ENCODE data around the gene C13orf42. TPM values are rescaled to one million over a fixed set of nuclear protein-coding genes. Genes with fewer than 3 reads are reported as not detected.

The C13orf42 gene
- total and polyA plus RNA-seq, 2 experiments from 2014 or later: 9.4 to 96.5 TPM

- Mint-ChIP-seq H3K27me3 (ENCODE audit: insufficient read depth, low read depth, poor library complexity) (no peaks in the 10 kb centered on the region), H3K4me1 (peaks cover 50% of the 10 kb centered on the region)
Measured at GRCh38 chr13:51146667-51147066, 35.6 kb upstream of the C13orf42 start.

GRCh38 chr13:51137250-51137649 lies 26.2 kb upstream of the C13orf42 start:
- Histone ChIP-seq H3K4me3 (no peak overlapping the region), H3K79me2 (replicated peaks; ENCODE audit: insufficient read depth) (no peaks in the 10 kb centered on the region), H3K27ac (ENCODE audit: low read depth) (no peak overlapping the region), H3K4me2 (no peak overlapping the region), H3K27me3 (ENCODE audit: insufficient read depth) (no peaks in the 10 kb centered on the region), H3F3A (replicated peaks; ENCODE audit: low read depth) (0 out of 2 replicates have a peak, but pooled peaks cover 2% of the 10 kb centered on the region), H4K20me1 (replicated peaks; ENCODE audit: insufficient read depth) (no peaks in the 10 kb centered on the region), H3K36me3 (ENCODE audit: insufficient read depth) (peaks cover 2% of the 10 kb centered on the region; the same call in 1 of the 2 replicates), H3K4me1 (ENCODE audit: insufficient read depth) (no peaks in the 10 kb centered on the region), H2AFZ (no peak overlapping the region), H3K9me2 (ENCODE audit: insufficient read depth) (peaks cover 11% of the 10 kb centered on the region)
- ATAC-seq (no peak), DNase-seq (ENCODE audit: low spot score) (no peak)
- H3K4me3 Mint-ChIP-seq: no peak overlapping the region
- H3K27ac Mint-ChIP-seq: no peak overlapping the region
- peaks cover 11% of the 10 kb centered on the region for H3K27me3 Mint-ChIP-seq (ENCODE audit: insufficient read depth, low read depth, poor library complexity)
- H3K9me3 Mint-ChIP-seq: peaks cover 23% of the 10 kb centered on the region
- H3K36me3 Mint-ChIP-seq (ENCODE audit: low read depth): peaks cover 77% of the 10 kb centered on the region
- H3K4me1 Mint-ChIP-seq: no peaks in the 10 kb centered on the region; the same call in 2 of the 3 replicates
- TF ChIP-seq CREB1 (CRISPR knock-in tag; IDR thresholded peaks at IDR 0.05; ENCODE audit: low read depth): no peak
- no peak for TF ChIP-seq ZNF331 (CRISPR knock-in tag; IDR thresholded peaks at IDR 0.05; ENCODE audit: low read depth)
- no peak for TF ChIP-seq POLR2AphosphoS5 (IDR thresholded peaks at IDR 0.05; ENCODE audit: low read depth)
- no peak for TF ChIP-seq ZNF114 (CRISPR knock-in tag; IDR thresholded peaks at IDR 0.05)
- TF ChIP-seq STAT1 (IDR thresholded peaks at IDR 0.05; ENCODE audit: unreplicated experiment): no peak
- TF ChIP-seq EZH2 (IDR thresholded peaks at IDR 0.05; ENCODE audit: low read depth, unreplicated experiment): no peak
- no peak for TF ChIP-seq CTCF (conservative IDR thresholded peaks at IDR 0.05; ENCODE audit: low read depth in 2 of 2)
- TF ChIP-seq NANOG (IDR thresholded peaks at IDR 0.05; ENCODE audit: borderline replicate concordance): no peak
- TF ChIP-seq EZH2phosphoT487 (IDR thresholded peaks at IDR 0.05; ENCODE audit: unreplicated experiment): no peak
- TF ChIP-seq JUNB (IDR thresholded peaks at IDR 0.05; ENCODE audit: unreplicated experiment): no peak

More at GRCh38 chr13:51146667-51147066, 35.6 kb upstream of the C13orf42 start:
- H3K36me3 Mint-ChIP-seq (ENCODE audit: low read depth): peaks cover 54% of the 10 kb centered on the region
- peaks cover 47% of the 10 kb centered on the region for H3K4me1 ChIP-seq (ENCODE audit: insufficient read depth)
- H3K27ac Mint-ChIP-seq: no peak overlapping the region
- H3K4me3 Mint-ChIP-seq: no peak overlapping the region
- no peaks in the 10 kb centered on the region for H4K20me1 ChIP-seq (replicated peaks; ENCODE audit: insufficient read depth)
- DNase-seq (ENCODE audit: low spot score): no peak
- peak overlapping the region; percentile 29; the same call in 1 of the 2 replicates for H3K27ac ChIP-seq (ENCODE audit: low read depth)
- H3K9me2 ChIP-seq (ENCODE audit: insufficient read depth): no peaks in the 10 kb centered on the region
- no peak overlapping the region for H2AFZ ChIP-seq
- no peak for ATAC-seq
- H3K9me3 Mint-ChIP-seq: peaks cover 42% of the 10 kb centered on the region
- TF ChIP-seq ETS1 (IDR thresholded peaks at IDR 0.05) (no peak), STAT1 (IDR thresholded peaks at IDR 0.05; ENCODE audit: unreplicated experiment) (no peak), REST (IDR thresholded peaks at IDR 0.05; ENCODE audit: unreplicated experiment) (no peak), NANOG (IDR thresholded peaks at IDR 0.05; ENCODE audit: borderline replicate concordance) (no peak), JUNB (IDR thresholded peaks at IDR 0.05; ENCODE audit: unreplicated experiment) (no peak)
- H3K4me2 ChIP-seq: 0 out of 2 replicates have a peak overlapping the region, but pooled peaks have one; percentile 16
- no peaks in the 10 kb centered on the region; the same call in 1 of the 2 replicates for H3F3A ChIP-seq (replicated peaks; ENCODE audit: low read depth)
- no peaks in the 10 kb centered on the region for H3K27me3 ChIP-seq (ENCODE audit: insufficient read depth)
- H3K4me3 ChIP-seq: no peak overlapping the region
- no peaks in the 10 kb centered on the region for H3K79me2 ChIP-seq (replicated peaks; ENCODE audit: insufficient read depth)
- H3K36me3 ChIP-seq (ENCODE audit: insufficient read depth): peaks cover 13% of the 10 kb centered on the region

Measured in GM23338 (cell line).